Left colon (tissue), 2 donors: Measurements from ENCODE around the gene PKIB. TPM values are rescaled to one million over a fixed set of nuclear protein-coding genes. Genes with fewer than 3 reads are reported as not detected.
A peak's percentile ranks its signal among the peaks of the same experiment; 100 is the strongest.
"Not testable (repeated sequence)": the region's sequence is repeated elsewhere in the genome, so short reads cannot be mapped to it uniquely, and the experiment has no call there.

Experiments
- ATAC-seq: fragments of 200-7000 bp; cut with Tn5 transposase; one replicate; pipeline ENCODE4 v1.9.1; 2020; ENCODE audit warnings: mild to moderate bottlenecking, moderate library complexity
- DNase-seq, 2 donors: peaks; one replicate each; pipeline ENCODE4 v3.0.0-alpha.2; 2020
- intact Hi-C, 2 donors: fragments of 100-400 bp; cut with DNase I in 1 of 2; cut with micrococcal nuclease in 1 of 2; formaldehyde crosslinking; loops; one replicate each; pipeline versions ENCODE4 v1.11.2 to v1.14.0; 2022; cut with DNase I, micrococcal nuclease
- total RNA-seq, 2 donors: library from RNA; stranded (reverse); fragmentation: NEBNext Ultra II Directional; extraction: Animal tissue kit (Norgen Biotek cat#: 25700); gene quantifications; one replicate each; pipeline ENCODE4 v1.2.1, GENCODE V29; 2021
- donor health status: DM: no; HTN: no; CAD: no.
- donor health status: DM: yes; HTN: yes; CAD: no.

The PKIB gene
- total RNA-seq, 2 donors from 2014 or later = 140 to 169 TPM

DNA sequence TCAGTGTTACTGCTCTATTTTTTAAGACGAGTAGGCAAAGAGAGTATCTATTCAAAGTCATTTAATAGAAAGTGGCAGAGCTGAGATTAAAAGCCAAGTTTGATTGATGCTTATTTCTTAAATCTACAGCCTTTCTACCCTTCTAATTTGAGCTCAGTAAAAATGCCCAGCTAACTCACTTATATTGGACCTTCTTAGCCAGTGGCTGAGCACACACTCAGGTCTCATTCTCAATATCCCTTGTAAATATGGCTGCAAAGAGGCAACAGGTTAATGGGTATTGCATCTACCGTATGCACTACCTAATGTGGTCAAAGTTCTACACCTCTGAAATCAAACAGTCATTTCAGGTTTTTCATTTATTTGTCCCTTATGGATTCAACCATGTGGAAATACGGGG lies 6.7 kb downstream of the PKIB start:
- intact Hi-C loops = no loop called here
- ATAC-seq = no peak

DNA sequence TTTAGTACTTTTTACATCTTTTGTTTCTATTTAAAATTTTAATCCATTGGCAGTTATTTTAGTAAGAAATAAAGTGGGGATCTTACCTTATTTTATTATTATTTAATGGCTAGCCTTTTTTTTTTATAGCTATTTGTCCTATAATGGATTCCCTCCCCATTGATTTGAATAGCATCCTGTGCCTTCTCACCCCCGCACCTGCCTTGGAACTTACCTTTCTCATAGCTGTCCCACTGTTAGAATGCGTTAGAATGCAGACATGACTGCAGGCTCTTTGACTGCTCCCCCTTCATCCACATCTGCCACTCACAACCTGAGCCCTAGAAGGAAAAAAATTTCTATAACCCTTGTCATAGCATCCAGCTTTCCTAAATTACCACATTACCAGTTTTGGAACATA lies 9.1 kb downstream of the PKIB start:
- intact Hi-C loops = no loop called here
- no peak for ATAC-seq

More for the DNA sequence above, 6.7 kb downstream of the PKIB start:
- no peak for DNase-seq

DNA sequence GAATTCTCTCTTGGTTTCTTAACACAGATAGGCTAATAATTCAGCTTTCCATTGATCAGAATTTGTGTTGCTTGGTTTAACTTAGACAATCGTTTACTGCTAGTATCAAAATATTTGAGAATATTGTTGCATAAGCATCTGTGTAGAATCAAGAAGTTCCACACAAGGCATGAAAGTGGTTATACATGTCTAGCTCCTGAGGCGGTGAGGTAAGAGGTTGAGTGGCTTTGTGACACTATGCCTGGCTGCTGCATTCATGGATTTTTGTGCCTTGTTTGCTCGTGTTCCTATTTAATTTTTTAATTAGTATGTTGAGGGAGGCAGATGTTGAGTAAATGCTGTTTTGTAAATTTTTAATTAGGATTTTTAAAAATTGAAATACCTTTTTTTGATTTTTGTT lies 10.2 kb downstream of the PKIB start:
- no peak for ATAC-seq
- intact Hi-C loops = no loop called here

More for the DNA sequence above, 9.1 kb downstream of the PKIB start:
- no peak for DNase-seq

DNA sequence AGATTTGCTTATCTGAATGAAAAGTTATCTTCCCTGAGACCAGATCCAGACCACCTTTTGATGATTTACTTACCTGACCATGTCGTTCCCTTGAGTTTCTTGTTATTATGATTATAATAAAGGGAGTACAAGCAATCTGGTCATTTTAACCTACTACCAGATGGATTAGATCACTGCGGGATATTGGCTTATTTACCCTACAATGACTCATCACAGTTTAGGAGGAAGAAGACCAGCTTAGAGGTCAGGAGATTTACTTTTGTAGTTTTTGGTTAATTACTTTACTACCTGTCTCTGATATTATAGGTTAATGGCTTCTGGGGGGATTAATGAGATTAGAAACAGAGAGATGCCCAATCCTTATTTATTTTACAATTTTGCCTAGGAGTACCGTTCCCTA lies 10.7 kb downstream of the PKIB start:
- ATAC-seq (peak; percentile 52), DNase-seq (no peak)
- intact Hi-C loops = no loop called here

More for the DNA sequence above, 10.2 kb downstream of the PKIB start:
- DNase-seq = no peak

DNA sequence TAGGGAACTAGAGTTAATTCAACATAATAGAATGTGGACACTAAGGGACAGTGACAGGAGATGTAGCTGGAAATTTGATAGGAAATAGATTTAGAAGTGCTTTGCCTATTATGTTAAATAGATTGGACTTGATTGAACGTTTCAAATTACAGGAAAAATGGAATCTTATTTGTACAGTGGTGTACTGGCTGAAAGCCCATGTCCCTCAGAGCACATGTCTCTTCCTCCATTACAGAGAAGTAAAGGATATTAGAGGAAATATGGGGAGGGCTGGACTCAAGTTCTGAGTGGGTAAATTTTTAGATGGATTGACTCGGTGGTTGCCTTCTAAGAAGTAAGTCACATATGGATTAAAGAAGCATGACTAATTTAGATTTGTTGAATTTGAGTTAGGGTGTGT lies 11.4 kb downstream of the PKIB start:
- intact Hi-C loops = no loop called here

DNA sequence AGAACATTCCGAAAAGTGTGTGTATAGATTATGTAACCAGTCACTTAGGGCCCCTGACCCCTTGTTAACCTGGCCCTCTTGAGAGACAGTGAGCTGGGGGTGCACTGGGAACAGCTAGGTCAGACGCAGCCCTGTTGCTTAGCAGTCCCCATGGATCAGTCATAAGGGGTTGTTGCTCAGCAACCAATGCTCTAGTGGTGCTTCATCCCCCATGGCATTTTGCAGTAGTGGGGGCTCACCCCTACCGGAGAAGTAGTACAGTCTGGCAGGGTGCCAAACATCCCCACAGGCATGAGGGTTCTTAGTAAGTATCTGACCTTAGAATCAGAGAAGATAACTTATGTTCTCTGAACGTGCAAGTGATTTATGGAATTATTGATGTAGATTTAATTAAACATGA lies 12.3 kb downstream of the PKIB start:
- ATAC-seq (no peak), DNase-seq (no peak)
- intact Hi-C loops = no loop called here

More for the DNA sequence above, 11.4 kb downstream of the PKIB start:
- DNase-seq (no peak), ATAC-seq (no peak)

DNA sequence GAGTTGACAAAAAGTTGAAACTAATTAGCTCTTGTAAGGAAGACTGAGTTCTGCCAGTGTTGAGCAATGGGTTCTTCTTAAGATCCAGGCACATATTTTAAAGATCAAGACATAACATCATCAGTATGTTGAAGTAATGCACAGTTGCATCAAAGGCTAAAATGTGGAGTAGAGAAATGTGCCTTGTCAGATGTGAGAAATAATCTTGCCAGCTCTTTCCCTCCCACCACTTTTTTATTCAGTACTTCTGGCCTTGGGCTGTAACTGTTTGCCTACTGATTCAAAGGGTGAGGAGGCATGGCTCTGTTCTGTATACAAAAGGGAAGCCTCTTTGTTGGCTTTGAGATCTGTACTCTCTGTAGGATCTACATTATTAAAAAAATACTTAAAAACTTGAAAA lies 13.1 kb downstream of the PKIB start:
- intact Hi-C loops = no loop called here
- no peak for ATAC-seq

DNA sequence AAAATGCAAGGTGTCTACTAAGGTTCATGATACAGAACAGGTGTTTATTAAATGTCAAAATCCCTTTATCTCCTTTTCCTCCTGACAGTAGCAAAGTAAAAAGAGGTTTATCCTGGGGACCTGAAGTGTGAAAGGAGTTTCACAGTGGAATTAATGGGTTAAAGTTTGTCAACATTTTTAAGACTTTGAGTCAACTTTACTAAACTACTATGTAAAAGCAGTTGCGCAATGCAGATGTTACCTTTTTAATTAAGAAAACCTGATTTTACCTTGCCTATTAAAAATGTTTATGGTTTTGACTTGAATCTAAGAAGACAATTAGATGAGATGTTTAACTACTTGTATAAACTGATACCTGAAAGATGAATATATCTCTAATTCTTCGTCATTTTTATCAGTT lies 14.6 kb downstream of the PKIB start:
- no peak for DNase-seq
- intact Hi-C loops = no loop called here
- no peak for ATAC-seq

More for the DNA sequence above, 13.1 kb downstream of the PKIB start:
- no peak for DNase-seq

DNA sequence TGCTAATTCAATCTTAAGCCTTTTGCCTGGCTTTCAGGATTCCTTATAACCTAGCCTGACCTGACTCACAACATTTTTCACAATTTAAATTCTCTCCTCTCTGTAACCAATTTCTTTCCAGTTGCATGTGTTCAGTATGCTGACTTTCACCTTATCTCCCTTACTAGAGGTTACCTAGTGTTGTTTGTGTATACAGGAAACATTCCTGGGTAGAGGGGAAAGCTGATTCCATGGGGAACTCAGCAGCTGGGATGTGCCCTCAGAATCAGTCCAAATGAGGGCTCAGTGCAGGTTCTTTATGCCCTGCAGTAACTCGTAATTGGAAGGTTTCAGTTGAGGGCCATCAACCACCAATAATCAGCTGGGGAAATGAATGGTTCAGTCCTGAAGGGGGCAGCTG lies 18.5 kb downstream of the PKIB start:
- intact Hi-C loops = no loop called here
- no peak for DNase-seq
- ATAC-seq = no peak

DNA sequence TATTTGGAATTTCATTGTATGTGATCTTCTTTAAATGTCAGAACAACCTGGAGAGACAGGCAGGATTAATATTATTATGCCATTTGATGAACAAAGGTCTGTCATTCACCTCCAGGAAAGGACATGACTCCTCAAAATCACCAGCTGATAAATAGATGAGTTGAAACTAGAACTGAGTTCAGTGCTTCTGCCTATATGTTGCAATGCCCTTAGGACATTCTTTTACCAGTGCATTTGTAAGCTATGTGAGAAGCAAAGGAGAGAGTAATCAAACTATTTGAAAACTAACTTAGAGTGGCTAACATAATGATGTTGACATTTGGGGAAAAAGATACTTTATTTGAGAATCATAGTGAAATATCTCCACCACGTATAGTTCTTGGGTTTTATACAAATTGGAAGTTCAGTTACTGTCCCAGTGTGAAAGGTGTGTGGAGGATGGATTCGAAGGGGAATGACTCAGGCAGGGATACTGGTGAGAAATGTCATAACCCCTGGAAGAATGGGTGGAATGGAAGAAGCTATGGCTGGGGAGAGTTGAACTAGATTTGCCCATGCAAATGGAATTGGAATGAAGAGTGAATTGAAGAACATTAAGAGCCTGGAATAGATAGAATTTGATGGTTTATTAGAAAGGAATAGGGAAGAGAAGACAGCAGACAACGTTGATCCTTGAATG lies 21.5 kb downstream of the PKIB start:
- ATAC-seq (no peak), DNase-seq (no peak)
- intact Hi-C loops = no loop called here

DNA sequence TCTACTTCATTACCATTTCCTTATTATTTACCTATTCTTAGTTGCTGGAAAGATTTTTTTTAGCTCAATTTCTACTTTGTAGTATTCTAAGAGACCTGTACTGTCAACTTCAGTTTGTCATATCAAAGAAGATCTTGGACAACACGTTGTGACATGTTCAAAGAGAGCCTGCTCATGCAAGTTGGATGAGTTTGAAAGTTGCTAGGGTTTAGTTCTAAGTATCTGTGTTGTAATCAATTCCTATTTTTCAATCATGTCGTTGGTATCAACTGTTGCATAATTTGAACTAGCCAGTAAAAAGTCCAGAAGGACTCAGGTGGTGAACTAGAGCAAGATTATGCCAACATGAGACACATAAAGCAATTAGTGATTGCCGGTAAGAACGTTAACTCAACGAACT lies 30.2 kb downstream of the PKIB start:
- intact Hi-C loops = no loop called here
- no peak for DNase-seq

DNA sequence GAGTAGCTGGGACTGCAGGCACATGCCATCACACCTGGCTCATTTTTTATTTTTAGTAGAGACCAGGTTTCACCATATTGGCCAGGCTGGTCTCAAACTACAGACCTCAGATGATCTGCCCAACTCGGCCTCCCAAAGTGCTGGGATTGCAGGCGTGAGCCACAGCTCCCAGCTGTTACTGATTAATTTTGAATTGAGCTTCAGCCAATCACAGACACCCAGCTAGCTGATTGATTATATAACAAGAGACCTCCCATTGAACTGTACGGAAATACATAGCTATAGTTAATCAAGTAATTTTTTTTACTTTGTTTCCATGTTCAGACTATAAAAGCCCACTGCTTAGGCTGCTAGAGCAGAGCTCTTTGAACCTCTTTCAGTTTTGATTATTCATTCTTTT lies 31.6 kb downstream of the PKIB start:
- ATAC-seq (no peak), DNase-seq (no peak)
- intact Hi-C loops = no loop called here

More for the DNA sequence above, 30.2 kb downstream of the PKIB start:
- ATAC-seq = no peak

DNA sequence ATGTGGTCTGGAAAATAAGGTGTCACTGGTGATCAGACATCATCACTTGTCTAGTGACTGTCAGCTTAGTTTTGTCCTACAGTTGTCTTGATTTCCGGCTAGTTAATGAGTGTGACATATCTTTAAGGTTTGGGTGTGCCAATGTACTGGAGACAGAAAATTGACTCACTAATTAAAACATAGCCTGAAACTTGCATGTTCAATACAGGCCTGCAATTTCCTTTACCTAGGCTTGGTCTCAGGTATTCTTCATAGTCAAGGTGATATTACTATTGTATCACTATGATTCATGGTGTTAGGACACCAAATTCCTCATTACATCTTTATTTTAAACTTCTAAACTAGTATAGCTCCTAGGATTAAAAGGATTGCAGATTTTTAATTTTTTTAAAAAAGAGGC lies 32.4 kb downstream of the PKIB start:
- intact Hi-C loops, DNase-seq: not testable (repeated sequence)
- ATAC-seq = peak; percentile 69

DNA sequence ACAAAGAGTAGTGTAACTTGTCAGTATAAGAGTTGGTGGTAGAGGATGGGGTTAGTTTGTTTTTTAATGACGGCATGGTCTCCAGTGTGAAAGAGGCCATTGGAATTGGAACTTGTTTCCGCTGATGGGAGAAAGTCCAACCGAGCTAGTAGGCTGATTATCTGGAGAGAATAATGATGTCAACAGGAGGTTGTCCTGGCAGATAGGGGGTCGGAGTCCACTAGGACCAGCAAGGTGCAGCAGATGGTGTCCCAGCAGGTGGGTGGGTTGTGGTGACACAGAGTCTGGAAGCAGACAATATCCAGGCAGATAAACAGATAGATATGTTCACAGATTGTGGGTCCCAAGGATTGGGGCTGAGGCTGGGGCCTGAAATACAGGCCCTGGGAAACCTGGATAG lies 35.1 kb downstream of the PKIB start:
- peak; percentile 41 for ATAC-seq
- intact Hi-C loops = no loop called here
- DNase-seq = no peak

DNA sequence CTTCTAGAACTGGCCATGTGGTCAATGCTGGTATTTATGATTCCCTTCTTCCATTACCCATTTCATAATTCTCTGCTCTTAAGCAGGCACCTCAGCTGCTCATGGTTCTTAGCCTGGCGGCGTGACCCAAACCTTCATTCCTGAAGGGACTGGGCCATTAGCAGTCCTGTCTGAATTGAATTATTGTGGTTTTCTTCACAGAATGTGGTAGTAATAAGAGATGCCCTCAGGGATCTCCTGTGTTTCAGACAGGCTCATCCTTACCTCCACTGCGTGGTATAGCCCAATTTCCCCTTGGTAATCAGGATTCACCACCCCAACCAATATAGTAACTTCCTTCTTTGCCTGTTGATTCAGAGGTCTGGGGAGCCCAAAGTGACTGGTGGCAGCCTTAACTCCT lies 37.6 kb downstream of the PKIB start:
- DNase-seq = no peak
- intact Hi-C loops = no loop called here
- no peak for ATAC-seq

DNA sequence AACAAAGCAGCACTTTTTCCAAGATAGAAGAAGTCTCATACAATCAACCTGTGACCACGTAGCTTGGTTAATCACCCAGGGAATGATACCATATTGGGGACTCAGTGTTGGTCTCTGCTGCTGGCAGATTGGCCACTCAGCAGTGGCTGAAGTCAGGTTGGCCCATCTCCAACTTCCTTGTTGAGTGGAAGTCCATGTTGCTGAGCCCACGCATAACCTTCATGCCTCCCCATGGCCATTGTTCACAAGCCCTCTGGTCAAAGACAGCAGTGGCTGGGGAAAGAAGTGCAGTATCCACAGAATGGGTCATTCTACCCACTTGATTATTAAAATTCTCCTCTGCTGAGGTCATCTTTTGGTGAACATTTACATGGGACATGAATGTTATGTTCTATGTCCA lies 38.5 kb downstream of the PKIB start:
- intact Hi-C loops = no loop called here
- no peak for ATAC-seq

DNA sequence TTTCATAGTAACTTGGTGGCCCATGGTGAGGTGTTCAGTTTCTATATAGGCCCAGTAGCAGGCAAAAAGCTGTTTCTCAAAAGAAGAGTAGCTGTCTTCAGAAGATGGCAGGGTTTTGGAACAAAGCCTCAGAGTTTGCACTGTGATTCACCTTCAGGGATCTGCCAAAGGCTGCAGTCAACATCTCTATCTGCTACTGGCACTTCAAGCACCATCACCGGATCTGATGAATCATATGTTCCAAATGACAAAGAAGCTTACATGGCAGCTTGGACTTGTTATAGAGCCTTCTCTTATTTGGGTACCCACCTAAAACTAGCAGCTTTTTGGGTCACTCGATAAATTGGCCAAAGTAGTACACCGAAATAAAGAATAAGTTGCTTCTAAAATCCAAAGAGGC lies 39.5 kb downstream of the PKIB start:
- DNase-seq = no peak
- intact Hi-C loops = no loop called here

More for the DNA sequence above, 38.5 kb downstream of the PKIB start:
- no peak for DNase-seq

DNA sequence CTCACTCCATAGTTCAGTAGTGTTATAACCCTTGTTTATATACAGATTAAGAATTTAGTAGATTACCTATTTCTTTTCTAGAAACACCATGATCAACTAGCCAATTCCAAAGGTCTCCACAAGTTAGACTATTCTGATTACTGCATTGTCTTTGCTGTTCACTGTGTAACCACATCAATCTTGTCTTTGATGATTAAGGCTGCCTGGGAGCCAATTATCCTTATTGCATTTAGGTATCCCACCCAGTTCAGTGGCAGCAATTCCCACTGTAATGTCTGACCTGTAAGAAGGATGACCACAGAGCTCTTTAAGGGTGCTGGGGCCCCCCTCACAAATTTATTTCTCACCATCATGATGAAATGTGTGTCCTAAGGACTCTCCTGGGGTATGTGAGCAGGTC lies 40.2 kb downstream of the PKIB start:
- intact Hi-C loops = no loop called here
- no peak for DNase-seq
- no peak for ATAC-seq

More for the DNA sequence above, 39.5 kb downstream of the PKIB start:
- no peak for ATAC-seq

DNA sequence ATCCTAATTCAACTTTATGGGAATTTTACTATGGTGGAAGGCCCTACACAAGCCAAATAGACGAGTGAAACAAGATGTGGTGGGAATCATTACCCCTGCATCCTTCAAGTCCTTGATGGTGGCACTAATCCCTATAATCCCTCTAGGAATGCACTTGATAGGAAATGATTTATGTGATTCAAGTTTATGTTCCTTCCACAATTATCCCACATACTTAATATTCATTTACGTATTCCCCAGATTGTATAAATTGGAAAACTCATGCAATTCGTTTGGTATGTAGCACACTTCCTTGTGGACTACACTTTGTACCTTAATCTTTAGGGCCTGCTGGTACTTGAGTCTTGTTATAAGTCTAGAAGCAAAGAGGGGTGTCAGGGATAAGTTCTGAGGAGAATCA lies 40.8 kb downstream of the PKIB start:
- no peak for DNase-seq
- intact Hi-C loops = no loop called here
- ATAC-seq = no peak

DNA sequence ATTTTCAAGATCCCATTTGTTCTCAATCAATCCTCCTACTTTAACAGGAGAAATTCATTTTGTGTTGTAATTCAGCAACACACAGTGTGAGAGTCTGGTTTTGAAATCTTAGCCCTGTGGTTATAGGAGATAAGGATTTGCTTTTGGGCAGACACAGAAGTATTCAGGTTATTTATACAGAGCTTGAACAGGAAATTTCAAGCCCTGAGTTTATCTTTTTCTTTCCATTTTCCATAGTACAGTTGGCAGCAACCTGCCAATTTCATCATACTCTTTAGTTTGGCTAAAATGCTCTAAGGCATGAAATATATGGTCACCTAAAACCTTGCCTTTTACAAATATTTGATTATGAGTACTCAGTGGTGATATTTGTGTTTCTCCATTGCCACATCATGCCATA lies 41.4 kb downstream of the PKIB start:
- intact Hi-C loops = no loop called here
- DNase-seq (no peak), ATAC-seq (no peak)

DNA sequence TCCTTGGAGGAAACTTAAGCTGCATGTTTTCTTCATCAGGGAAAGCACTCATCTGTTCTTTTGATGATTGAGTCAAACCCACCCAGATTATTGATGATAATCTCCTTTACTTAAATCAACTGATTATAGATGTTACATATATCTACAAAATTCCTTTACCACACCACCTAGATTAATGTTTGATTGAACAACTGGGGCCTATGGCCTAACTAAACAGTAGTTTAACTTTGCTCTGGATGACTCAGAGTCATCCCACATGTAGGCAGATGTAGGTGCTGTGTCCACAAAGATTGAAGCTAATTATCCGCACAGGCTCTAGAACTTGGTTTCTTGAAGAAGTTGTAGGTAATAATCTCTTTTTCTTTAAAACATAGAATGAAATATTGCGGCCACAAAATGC lies 42.2 kb downstream of the PKIB start:
- ATAC-seq (peak; percentile 92), DNase-seq (no peak)
- intact Hi-C loops = no loop called here
